ENCODE results near the gene BPIFB3. TPM values are rescaled to one million over a fixed set of nuclear protein-coding genes. Genes with fewer than 3 reads are reported as not detected.

Gene BPIFB3
- total and polyA plus RNA-seq, 2 of the 13 experiments (the other 11 are each of a cell fraction or from before 2014, with no cell fraction given), result 0.09 TPM; not detected in 1

GRCh38 chr20:33043731-33044181, 9.9 kb upstream of the BPIFB3 start:
- no peak overlapping the region for H3K9ac ChIP-seq (ENCODE audit: insufficient read depth, low read depth, low read length)
- CTCF ChIA-PET (ENCODE audit: low intra/inter-chr PET ratio, low total read pairs), result no interaction called here
- no peak overlapping the region for H2AFZ ChIP-seq (ENCODE audit: low read length)
- 0% methylated on average over 1 of the region's 1 CpG for WGBS (ENCODE audit: low lambda C conversion rate)
- ATAC-seq (peak; percentile 61), FAIRE-seq (no peak), DNase-seq (ENCODE audit: low spot score) (peak; percentile 85)
- in situ Hi-C loops (cut with HindIII; ENCODE audit: extremely low pct_ligation_motif_present, low pct_unique_long_range_greater_than_20kb), result no loop called here
- H3K36me3 ChIP-seq (replicated peaks in 1 of 2; ENCODE audit: control insufficient read depth in 1 of 2, insufficient read depth in 2 of 2, low read length in 2 of 2), result no peaks in the 10 kb centered on the region
- no TSS peak for BruUV-seq (replicated peaks)
- H3K9me3 ChIP-seq (ENCODE audit: low read length), result peaks cover 10% of the 10 kb centered on the region; the same call in 1 of the 2 replicates
- no peak overlapping the region for H3K4me3 ChIP-seq (replicated peaks in 1 of 3; ENCODE audit: insufficient read depth in 1 of 3, low read depth in 2 of 3, low read length in 3 of 3)
- no peaks in the 10 kb centered on the region for H4K20me1 ChIP-seq (ENCODE audit: insufficient read depth, low read length)
- H3K27me3 ChIP-seq (ENCODE audit: control insufficient read depth in 1 of 2, insufficient read depth in 2 of 2, low read length in 2 of 2), result no peaks in the 10 kb centered on the region; a peak in 1 of 5 replicates
- POLR2A ChIA-PET, result interaction anchor here (0.9 to 3.3 kb wide), 3 partner anchors 15 to 37 kb away, joined by 3 to 16 read pairs (median 3); partner anchors contain the start of gene BPIFB2
- peaks cover 34% of the 10 kb centered on the region for H3K4me1 ChIP-seq (ENCODE audit: insufficient read depth, low read length)
- H3K4me2 ChIP-seq (ENCODE audit: low read depth, low read length), result peak overlapping the region; percentile 47
- intact Hi-C loops (cut with micrococcal nuclease; ENCODE audit: unreplicated experiment), result loop anchor here (5.0 kb wide), 1 partner anchor 36 kb away; the partner anchor contains the start of gene BPIFB2
- H3K27ac ChIP-seq (ENCODE audit: extremely low read length, insufficient read depth, low read length), result peak overlapping the region; percentile 35
- H3K79me2 ChIP-seq (ENCODE audit: insufficient read depth, low read length), result no peaks in the 10 kb centered on the region
- TF ChIP-seq ZNF543 (CRISPR knock-in tag; IDR thresholded peaks at IDR 0.05) (no peak), MTA1 (CRISPR knock-in tag; IDR thresholded peaks at IDR 0.05; ENCODE audit: borderline replicate concordance) (peak; percentile 51), PREB (CRISPR knock-in tag; IDR thresholded peaks at IDR 0.05) (no peak), HNRNPLL (IDR thresholded peaks at IDR 0.05; ENCODE audit: low read depth, low read length, poor library complexity, severe bottlenecking) (no peak), TGIF2 (CRISPR knock-in tag; IDR thresholded peaks at IDR 0.05) (0 out of 2 replicates have a peak, but pooled peaks have one; percentile 34), ZNF609 (CRISPR knock-in tag; IDR thresholded peaks at IDR 0.05; ENCODE audit: borderline replicate concordance) (peak; percentile 81; the same call in 1 of the 2 replicates), ZNF556 (CRISPR knock-in tag; IDR thresholded peaks at IDR 0.05; ENCODE audit: borderline replicate concordance) (peak; percentile 38; the same call in 1 of the 2 replicates), FOXC1 (CRISPR knock-in tag; IDR thresholded peaks at IDR 0.05; ENCODE audit: borderline replicate concordance) (no peak), GZF1 (CRISPR knock-in tag; IDR thresholded peaks at IDR 0.05) (no peak), TBX2 (CRISPR knock-in tag; IDR thresholded peaks at IDR 0.05; ENCODE audit: borderline replicate concordance) (peak; percentile 63; the same call in 1 of the 2 replicates), ZNF12 (CRISPR knock-in tag; IDR thresholded peaks at IDR 0.05) (no peak; the same call in 1 of the 2 replicates), CBX2 (IDR thresholded peaks at IDR 0.05; ENCODE audit: low read depth, low read length) (no peak), CBX2 (CRISPR knock-in tag; IDR thresholded peaks at IDR 0.05; ENCODE audit: low read depth) (no peak), STAG1 (CRISPR knock-in tag; IDR thresholded peaks at IDR 0.05) (no peak), MXI1 (IDR thresholded peaks at IDR 0.05; ENCODE audit: borderline replicate concordance, low read depth, low read length) (no peak), FOXK2 (IDR thresholded peaks at IDR 0.05) (no peak), ZNF775 (CRISPR knock-in tag; IDR thresholded peaks at IDR 0.05; ENCODE audit: borderline replicate concordance) (no peak), EHMT2 (IDR thresholded peaks at IDR 0.05; ENCODE audit: borderline replicate concordance, low read depth, low read length) (no peak; the same call in 1 of the 2 replicates), ETV5 (CRISPR knock-in tag; IDR thresholded peaks at IDR 0.05; ENCODE audit: borderline replicate concordance) (no peak), ZMYM3 (CRISPR knock-in tag; IDR thresholded peaks at IDR 0.05) (peak; percentile 89), HIVEP1 (CRISPR knock-in tag; IDR thresholded peaks at IDR 0.05) (0 out of 2 replicates have a peak, but pooled peaks have one; percentile 30)
